H1 (cell line): ENCODE data around the gene WDFY1. TPM values are rescaled to one million over a fixed set of nuclear protein-coding genes. Genes with fewer than 3 reads are reported as not detected.

Source experiments
- CTCF ChIA-PET: fragments of 300-600 bp; sonication (Branson Sonifier 250); formaldehyde crosslinking; loops from one replicate; lab custom pipeline; 2021; ENCODE audit not compliant: partially characterized antibody; lab: Charles Lee
- POLR2A ChIA-PET: fragments of 300-600 bp; sonication (Branson Sonifier 250); formaldehyde crosslinking; loops from one replicate; lab custom pipeline; 2021; ENCODE audit warnings: inconsistent platforms; ENCODE audit not compliant: partially characterized antibody; lab: Charles Lee
- DNase-seq, 2 experiments: peaks; one replicate each; pipeline versions ENCODE4 v3.0.0 to v3.0.0-alpha.2; 2010 to 2022; ENCODE audit warnings: low spot score in 2 of 2, low read depth in 1 of 2, mixed read lengths in 1 of 2
- FAIRE-seq: peaks from 2 replicates; lab custom pipeline; 2011; peaks lifted over from hg19 to GRCh38; lab: Jason Lieb, UNC
- H2AFZ ChIP-seq: 2 replicates; pipeline ENCODE4 v1.8.1; 2012; ENCODE audit warnings: low read length, inconsistent platforms
- H2AK5ac ChIP-seq: 2 replicates; pipeline ENCODE4 v1.6.1; 2013; ENCODE audit warnings: low read depth, low read length
- H2BK120ac ChIP-seq: replicated peaks from 2 replicates; pipeline ENCODE3; 2013; ENCODE audit warnings: low read depth, low read length, inconsistent platforms
- H2BK12ac ChIP-seq: 2 replicates; pipeline ENCODE4 v1.6.1; 2013; ENCODE audit warnings: low read depth, low read length
- H2BK15ac ChIP-seq: 2 replicates; pipeline ENCODE4 v1.6.1; 2013; ENCODE audit warnings: low read length
- H2BK20ac ChIP-seq: 2 replicates; pipeline ENCODE4 v1.6.1; 2013; ENCODE audit warnings: low read length
- H2BK5ac ChIP-seq: 2 replicates; pipeline ENCODE4 v1.6.1; 2013; ENCODE audit warnings: low read depth, low read length
- H3K14ac ChIP-seq: 2 replicates; pipeline ENCODE4 v1.6.1; 2013; ENCODE audit warnings: inconsistent platforms; ENCODE audit not compliant: insufficient read length
- H3K18ac ChIP-seq: 2 replicates; pipeline ENCODE4 v1.6.1; 2013; ENCODE audit warnings: low read length; ENCODE audit errors: extremely low read depth
- H3K23ac ChIP-seq: 2 replicates; pipeline ENCODE4 v1.6.1; 2013; ENCODE audit warnings: inconsistent platforms; ENCODE audit not compliant: insufficient read length
- H3K23me2 ChIP-seq: 2 replicates; pipeline ENCODE4 v1.6.1; 2013; ENCODE audit warnings: low read depth, low read length
- H3K27ac ChIP-seq: 2 replicates; pipeline ENCODE4 v1.6.1; 2011; ENCODE audit warnings: low read depth, low read length, inconsistent platforms
- H3K27me3 ChIP-seq, 4 experiments: replicated peaks in 1 of 4; 1 replicate in 1 of 4; 2 replicates in 3 of 4; pipeline versions ENCODE4 v1.6.1 to v1.8.1; 2011 to 2013; ENCODE audit warnings: low read length in 3 of 4, mild to moderate bottlenecking in 3 of 4, inconsistent platforms in 2 of 4, mixed read lengths in 2 of 4, moderate library complexity in 1 of 4; ENCODE audit not compliant: control insufficient read depth in 3 of 4, insufficient read depth in 3 of 4; ENCODE audit errors: extremely low read depth in 1 of 4
- H3K36me3 ChIP-seq, 4 experiments: 2 replicates each; pipeline versions ENCODE4 v1.6.1 to v1.8.1; 2011 to 2013; ENCODE audit warnings: mild to moderate bottlenecking in 4 of 4, low read length in 3 of 4, moderate library complexity in 2 of 4, control low read depth in 1 of 4, inconsistent platforms in 1 of 4; ENCODE audit not compliant: insufficient read depth in 4 of 4, control insufficient read depth in 2 of 4
- H3K4ac ChIP-seq: replicated peaks from 2 replicates; pipeline ENCODE3; 2013; ENCODE audit warnings: low read length, low read depth, mixed read lengths, inconsistent platforms; ENCODE audit not compliant: insufficient read length
- H3K4me1 ChIP-seq, 4 experiments: replicated peaks in 1 of 4; 1 replicate in 1 of 4; 2 replicates in 3 of 4; pipeline versions ENCODE4 v1.6.1 to v1.8.1; 2011 to 2013; ENCODE audit warnings: low read length in 3 of 4, inconsistent platforms in 2 of 4, mixed read lengths in 1 of 4; ENCODE audit not compliant: insufficient read depth in 4 of 4, control insufficient read depth in 3 of 4
- H3K4me2 ChIP-seq, 2 experiments: 2 replicates each; pipeline versions ENCODE4 v1.6.1 to v1.8.1; 2011 to 2013; ENCODE audit warnings: low read depth in 2 of 2, low read length in 2 of 2, control low read depth in 1 of 2, inconsistent platforms in 1 of 2, mild to moderate bottlenecking in 1 of 2; ENCODE audit not compliant: insufficient read depth in 1 of 2
- H3K4me3 ChIP-seq, 4 experiments: fragments of 200-600, 300-600 bp in 1 of 4; sonication (generic), shearing (Covaris generic), sonication (Bioruptor Twin) in 1 of 4; 2 replicates each; pipeline versions ENCODE4 v1.5.1 to v1.8.1; 2011 to 2016; ENCODE audit warnings: low read length in 4 of 4, low read depth in 3 of 4, control low read depth in 2 of 4, inconsistent platforms in 2 of 4, mild to moderate bottlenecking in 2 of 4, mixed read lengths in 1 of 4, moderate library complexity in 1 of 4; ENCODE audit not compliant: insufficient read depth in 2 of 4; ENCODE audit errors: extremely low read depth in 1 of 4
- H3K56ac ChIP-seq: replicated peaks from 2 replicates; pipeline ENCODE3; 2013; ENCODE audit warnings: low read depth, mild to moderate bottlenecking, mixed read lengths, low read length, inconsistent platforms; ENCODE audit not compliant: insufficient read length
- H3K79me1 ChIP-seq: 2 replicates; pipeline ENCODE4 v1.6.1; 2013; ENCODE audit warnings: low read depth, low read length, control low read depth
- H3K79me2 ChIP-seq, 2 experiments: 2 replicates each; pipeline versions ENCODE4 v1.6.1 to v1.8.1; 2012 to 2013; ENCODE audit warnings: low read length in 2 of 2, mild to moderate bottlenecking in 2 of 2, inconsistent platforms in 1 of 2; ENCODE audit not compliant: insufficient read depth in 2 of 2, control insufficient read depth in 1 of 2
- H3K9ac ChIP-seq, 4 experiments: replicated peaks in 1 of 4; 1 replicate in 1 of 4; 2 replicates in 3 of 4; pipeline versions ENCODE4 v1.6.1 to v1.8.1; 2011 to 2013; ENCODE audit warnings: low read depth in 3 of 4, low read length in 3 of 4, control low read depth in 2 of 4, mild to moderate bottlenecking in 2 of 4, moderate library complexity in 2 of 4, inconsistent platforms in 1 of 4; ENCODE audit errors: extremely low read depth in 1 of 4
- H3K9me3 ChIP-seq, 2 experiments: 2 replicates each; pipeline versions ENCODE4 v1.6.1 to v1.8.1; 2012 to 2013; ENCODE audit warnings: mild to moderate bottlenecking in 2 of 2, moderate library complexity in 2 of 2, control low read depth in 1 of 2, inconsistent platforms in 1 of 2, low read depth in 1 of 2, low read length in 1 of 2, mixed read lengths in 1 of 2; ENCODE audit not compliant: insufficient read depth in 2 of 2
- H4K20me1 ChIP-seq, 2 experiments: replicated peaks in 1 of 2; 2 replicates each; pipeline versions ENCODE3 to v1.8.1; 2011 to 2013; ENCODE audit warnings: inconsistent platforms in 2 of 2, low read length in 2 of 2, mild to moderate bottlenecking in 1 of 2; ENCODE audit not compliant: insufficient read depth in 2 of 2, control insufficient read depth in 1 of 2
- H4K5ac ChIP-seq: 2 replicates; pipeline ENCODE4 v1.6.1; 2013; ENCODE audit warnings: low read length, low read depth, mixed read lengths, inconsistent platforms; ENCODE audit not compliant: insufficient read length
- H4K8ac ChIP-seq: 2 replicates; pipeline ENCODE4 v1.8.0; 2013; ENCODE audit warnings: mild to moderate bottlenecking, moderate library complexity, low read length, inconsistent platforms; ENCODE audit not compliant: insufficient read depth; ENCODE audit errors: extremely low read depth
- H4K91ac ChIP-seq: replicated peaks from 2 replicates; pipeline ENCODE3; 2013; ENCODE audit warnings: low read length, mixed read lengths, inconsistent platforms; ENCODE audit not compliant: insufficient read length
- ATF3 ChIP-seq: IDR thresholded peaks from 2 replicates; pipeline ENCODE4 v1.6.1; 2011; ENCODE audit warnings: low read depth, mild to moderate bottlenecking, low read length; ENCODE audit not compliant: insufficient read depth
- BRCA1 ChIP-seq: IDR thresholded peaks from 2 replicates; pipeline ENCODE4 v1.6.1; 2012; ENCODE audit warnings: low read depth, low read length, improper control_type of control experiment
- CREB1 ChIP-seq: IDR thresholded peaks from 2 replicates; pipeline ENCODE4 v1.6.1; 2012; ENCODE audit warnings: inconsistent platforms
- E2F6 ChIP-seq: IDR thresholded peaks from 2 replicates; pipeline ENCODE4 v1.6.1; 2012; ENCODE audit warnings: inconsistent platforms
- EZH2 ChIP-seq: fragments of 200-600 bp; sonication (generic); IDR thresholded peaks from 2 replicates; pipeline ENCODE4 v1.7.1; 2012; ENCODE audit warnings: low read depth, mild to moderate bottlenecking, moderate library complexity, low read length, inconsistent platforms; ENCODE audit not compliant: severe bottlenecking
- JUND ChIP-seq: IDR thresholded peaks from 2 replicates; pipeline ENCODE4 v1.6.1; 2011; ENCODE audit warnings: mild to moderate bottlenecking, improper control_type of control experiment, low read length
- NANOG ChIP-seq: IDR thresholded peaks from 2 replicates; pipeline ENCODE4 v1.6.1; 2011; ENCODE audit warnings: low read length, low read depth, mild to moderate bottlenecking, inconsistent platforms; ENCODE audit not compliant: insufficient read depth, poor library complexity, severe bottlenecking
- RAD21 ChIP-seq, 2 experiments: IDR thresholded peaks in 1 of 2; conservative IDR thresholded peaks in 1 of 2; 2 replicates each; pipeline ENCODE4 v1.6.1; 2011; ENCODE audit warnings: low read depth in 2 of 2, low read length in 2 of 2, improper control_type of control experiment in 1 of 2, inconsistent platforms in 1 of 2, mild to moderate bottlenecking in 1 of 2, moderate library complexity in 1 of 2
- USF2 ChIP-seq: IDR thresholded peaks from 2 replicates; pipeline ENCODE4 v1.6.1; 2011; ENCODE audit warnings: low read length, improper control_type of control experiment
- YY1 ChIP-seq: IDR thresholded peaks from 2 replicates; pipeline ENCODE4 v1.6.1; 2011; ENCODE audit warnings: low read depth, mild to moderate bottlenecking, low read length
- ZNF274 ChIP-seq: IDR thresholded peaks from 2 replicates; pipeline ENCODE4 v1.7.0; 2012; ENCODE audit warnings: low read length, borderline replicate concordance; ENCODE audit errors: extremely low read depth
- WGBS, 2 experiments: shearing (Covaris generic) in 1 of 2; methylation state at CpG; one replicate each; pipeline versions ENCODE4 v1.1.6 to v1.1.7; 2013 to 2015; ENCODE audit warnings: low lambda C conversion rate in 2 of 2, mixed read lengths in 2 of 2, inconsistent platforms in 1 of 2, low coverage in 1 of 2, missing lambda C conversion rate in 1 of 2; ENCODE audit not compliant: insufficient replicate concordance in 2 of 2, insufficient coverage in 1 of 2, insufficient read length in 1 of 2; ENCODE audit errors: extremely low coverage in 1 of 2, missing lambda C conversion rate in 1 of 2; 5-methylcytosine and 5-hydroxymethylcytosine counted together
- polyA plus RNA-seq, 7 experiments: library from polyadenylated mRNA; depleted of rRNA in 3 of 7; stranded (reverse) in 5 of 7; unstranded in 2 of 7; fragments of >200 nt in 5 of 7; fragments of 200-250 nt in 2 of 7; gene quantifications; 1 replicate in 5 of 7; 2 replicates in 1 of 7; 4 replicates in 1 of 7; pipeline versions ENCODE4 v1.2.1 to v1.2.3, GENCODE V29; 2011 to 2013; ENCODE audit warnings: missing spikeins in 2 of 7, mixed read lengths in 2 of 7
- total RNA-seq: library from RNA; stranded (reverse); fragmentation: NEBNext Ultra II Directional; extraction: Animal tissue kit (Norgen Biotek cat#: 25700); gene quantifications from 2 replicates; pipeline ENCODE4 v1.2.1, GENCODE V29; 2021

The WDFY1 gene
- total and polyA plus RNA-seq, 2 of the 8 experiments (the other 6 are each of a cell fraction or from before 2014, with no cell fraction given): 68.4 to 94.7 TPM

GRCh38 chr2:223972656-223973102 lies 27.5 kb upstream of the WDFY1 start:
- no peak overlapping the region for H3K27ac ChIP-seq
- H3K79me2 ChIP-seq: no peaks in the 10 kb centered on the region
- H4K20me1 ChIP-seq: no peaks in the 10 kb centered on the region
- no peaks in the 10 kb centered on the region for H3K27me3 ChIP-seq
- H2AFZ ChIP-seq: no peak overlapping the region
- H3K23ac ChIP-seq: no peak overlapping the region
- H3K9ac ChIP-seq: no peak overlapping the region
- H3K14ac ChIP-seq: no peak overlapping the region
- H2BK120ac ChIP-seq: no peak overlapping the region
- H3K36me3 ChIP-seq: peaks cover 0 to 7% (median 2%) of the 10 kb centered on the region in 4 experiments; a peak in 4 of 8 replicates
- H4K5ac ChIP-seq: no peak overlapping the region
- H2BK5ac ChIP-seq: no peak overlapping the region
- H3K4me2 ChIP-seq: no peak overlapping the region
- H3K79me1 ChIP-seq: no peaks in the 10 kb centered on the region
- H2BK20ac ChIP-seq: no peak overlapping the region
- H4K91ac ChIP-seq: no peak overlapping the region
- H3K4ac ChIP-seq: no peak overlapping the region
- no peaks in the 10 kb centered on the region for H3K23me2 ChIP-seq
- H3K56ac ChIP-seq: no peak overlapping the region
- no peaks in the 10 kb centered on the region for H3K4me1 ChIP-seq
- 88% methylated on average over 7 of the region's 7 CpGs; no CpG with 5 or more reads in 1 of the 2 experiments for WGBS, 2 experiments
- DNase-seq (no peak), FAIRE-seq (no peak)
- H2AK5ac ChIP-seq: no peak overlapping the region
- H3K4me3 ChIP-seq: no peak overlapping the region
- no peaks in the 10 kb centered on the region for H3K9me3 ChIP-seq
- H3K18ac ChIP-seq: no peak overlapping the region
- ChIA-PET CTCF (interaction anchor here (0.6 to 18.2 kb wide), 12 partner anchors 8 to 395 kb away, joined by 3 to 282 read pairs (median 3); no protein-coding TSS in a partner anchor), POLR2A (interaction anchor here (1.0 kb wide), 1 partner anchor 17 kb away, joined by 3 read pairs; no protein-coding TSS in a partner anchor)
- H4K8ac ChIP-seq: no peak overlapping the region
- no peak overlapping the region for H2BK15ac ChIP-seq
- no peak overlapping the region for H2BK12ac ChIP-seq
- TF ChIP-seq ATF3 (no peak), JUND (no peak), USF2 (no peak), NANOG (no peak), E2F6 (no peak), CREB1 (no peak), ZNF274 (no peak), EZH2 (no peak), RAD21 (IDR thresholded peaks at IDR 0.05 in 1 of 2, conservative IDR thresholded peaks at IDR 0.05 in 1 of 2; ENCODE audit: low read depth in 2 of 2, low read length in 2 of 2) (no peak), YY1 (no peak), BRCA1 (no peak)
